Osteoblast (primary cell): ENCODE data around the gene C1orf174. TPM values are rescaled to one million over a fixed set of nuclear protein-coding genes. Genes with fewer than 3 reads are reported as not detected.

Source experiments
- DNase-seq: peaks from one replicate; pipeline ENCODE4 v3.0.0; 2011; ENCODE audit warnings: low spot score, mixed read lengths; ENCODE audit not compliant: insufficient read length; ENCODE audit errors: missing footprints
- H2AFZ ChIP-seq: 2 replicates; pipeline ENCODE4 v1.6.0; 2011; ENCODE audit warnings: mild to moderate bottlenecking, low read length
- H3K27ac ChIP-seq: 2 replicates; pipeline ENCODE4 v1.5.1; 2011; ENCODE audit warnings: mild to moderate bottlenecking, low read depth, low read length, moderate library complexity
- H3K27me3 ChIP-seq: 2 replicates; pipeline ENCODE4 v1.6.0; 2012; ENCODE audit warnings: mild to moderate bottlenecking, control low read depth, inconsistent platforms, low read length, moderate library complexity; ENCODE audit not compliant: insufficient read depth
- H3K36me3 ChIP-seq: 2 replicates; pipeline ENCODE4 v1.5.1; 2011; ENCODE audit warnings: mild to moderate bottlenecking, low read length, control low read depth, moderate library complexity; ENCODE audit not compliant: insufficient read depth
- H3K4me1 ChIP-seq: 2 replicates; pipeline ENCODE4 v1.5.1; 2011; ENCODE audit warnings: mild to moderate bottlenecking, low read length, control low read depth, moderate library complexity; ENCODE audit not compliant: insufficient read depth
- H3K4me2 ChIP-seq: 2 replicates; pipeline ENCODE4 v1.6.0; 2011; ENCODE audit warnings: mild to moderate bottlenecking, low read length; ENCODE audit not compliant: insufficient read depth
- H3K4me3 ChIP-seq: fragments of 200-600 bp; sonication (generic); 3 replicates; pipeline ENCODE4 v1.5.1; 2012; ENCODE audit warnings: mild to moderate bottlenecking, low read length, inconsistent platforms; ENCODE audit not compliant: insufficient read depth
- H3K79me2 ChIP-seq: 2 replicates; pipeline ENCODE4 v1.6.0; 2012; ENCODE audit warnings: mild to moderate bottlenecking, low read length, control low read depth, inconsistent platforms; ENCODE audit not compliant: insufficient read depth
- H3K9me3 ChIP-seq: 2 replicates; pipeline ENCODE4 v1.5.1; 2011; ENCODE audit warnings: low read depth, low read length, control low read depth
- H4K20me1 ChIP-seq: 2 replicates; pipeline ENCODE4 v1.6.0; 2012; ENCODE audit warnings: mild to moderate bottlenecking, low read length, control low read depth; ENCODE audit not compliant: insufficient read depth
- total RNA-seq: library from RNA; depleted of rRNA; stranded (reverse); fragments of >200 nt; gene quantifications from 2 replicates; pipeline ENCODE4 v1.2.3, GENCODE V29; 2012
- TF ChIP-seq, protein P1 (sequence below): IDR thresholded peaks from 2 replicates; pipeline ENCODE4 v1.5.1; 2011; ENCODE audit warnings: mild to moderate bottlenecking, low read depth, low read length, moderate library complexity; ENCODE audit errors: extremely low read depth

Gene C1orf174
- total RNA-seq, 1 donor = 29.3 TPM

DNA sequence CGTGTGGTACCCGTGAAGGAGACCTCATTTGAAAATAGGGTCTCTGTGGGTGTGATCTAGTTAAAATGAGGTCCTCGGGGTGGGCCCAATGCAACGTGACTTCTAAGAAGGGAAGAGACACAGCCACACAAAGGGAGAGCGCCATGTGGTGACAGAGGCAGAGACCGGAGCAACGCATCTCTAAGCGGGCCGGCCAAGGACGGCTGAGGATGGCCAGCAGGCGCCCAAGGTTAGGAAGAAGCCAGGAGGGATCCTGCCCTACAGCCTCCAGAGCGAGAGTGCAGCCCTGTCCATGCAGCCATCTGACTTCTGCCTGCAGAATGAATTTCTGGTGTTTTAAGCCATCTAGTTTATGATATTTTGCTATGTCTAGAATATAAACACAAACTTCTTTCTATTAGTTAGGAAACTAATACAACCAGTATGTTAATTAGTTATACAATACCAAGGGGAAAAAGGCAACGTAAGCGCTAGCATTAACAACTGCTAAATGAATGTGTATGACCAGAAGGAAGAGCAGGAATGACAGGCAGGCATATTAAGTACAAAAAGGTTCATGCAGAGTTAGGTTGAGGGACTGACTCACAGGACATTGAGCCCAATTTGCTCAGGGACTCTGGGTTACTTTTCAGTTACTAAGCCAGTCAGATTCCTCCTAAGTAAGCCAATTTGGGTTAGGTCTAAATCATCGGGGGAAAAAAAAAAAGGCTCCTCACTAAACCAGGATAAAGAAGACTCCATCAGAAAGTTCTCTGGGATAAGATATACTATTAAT lies 47.2 kb downstream of the C1orf174 start:
- Histone ChIP-seq H3K36me3 (peaks cover 24% of the 10 kb centered on the region), H3K27me3 (no peaks in the 10 kb centered on the region), H3K27ac (no peak overlapping the region), H3K4me1 (peaks cover 6% of the 10 kb centered on the region), H4K20me1 (peaks cover 12% of the 10 kb centered on the region), H3K79me2 (peaks cover 40% of the 10 kb centered on the region), H3K4me3 (no peak overlapping the region), H3K9me3 (no peaks in the 10 kb centered on the region), H3K4me2 (no peak overlapping the region), H2AFZ (no peak overlapping the region)
- no peak for DNase-seq
- TF ChIP-seq, protein P1, sequence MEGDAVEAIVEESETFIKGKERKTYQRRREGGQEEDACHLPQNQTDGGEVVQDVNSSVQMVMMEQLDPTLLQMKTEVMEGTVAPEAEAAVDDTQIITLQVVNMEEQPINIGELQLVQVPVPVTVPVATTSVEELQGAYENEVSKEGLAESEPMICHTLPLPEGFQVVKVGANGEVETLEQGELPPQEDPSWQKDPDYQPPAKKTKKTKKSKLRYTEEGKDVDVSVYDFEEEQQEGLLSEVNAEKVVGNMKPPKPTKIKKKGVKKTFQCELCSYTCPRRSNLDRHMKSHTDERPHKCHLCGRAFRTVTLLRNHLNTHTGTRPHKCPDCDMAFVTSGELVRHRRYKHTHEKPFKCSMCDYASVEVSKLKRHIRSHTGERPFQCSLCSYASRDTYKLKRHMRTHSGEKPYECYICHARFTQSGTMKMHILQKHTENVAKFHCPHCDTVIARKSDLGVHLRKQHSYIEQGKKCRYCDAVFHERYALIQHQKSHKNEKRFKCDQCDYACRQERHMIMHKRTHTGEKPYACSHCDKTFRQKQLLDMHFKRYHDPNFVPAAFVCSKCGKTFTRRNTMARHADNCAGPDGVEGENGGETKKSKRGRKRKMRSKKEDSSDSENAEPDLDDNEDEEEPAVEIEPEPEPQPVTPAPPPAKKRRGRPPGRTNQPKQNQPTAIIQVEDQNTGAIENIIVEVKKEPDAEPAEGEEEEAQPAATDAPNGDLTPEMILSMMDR = no peak

GRCh38 chr1:3852091-3852490 lies 48.0 kb downstream of the C1orf174 start:
- H3K4me2 ChIP-seq = no peak overlapping the region
- peaks cover 5% of the 10 kb centered on the region for H3K4me1 ChIP-seq
- no peak overlapping the region for H3K4me3 ChIP-seq
- TF ChIP-seq, protein P1 = no peak
- no peak overlapping the region for H2AFZ ChIP-seq
- no peak for DNase-seq
- H4K20me1 ChIP-seq = peaks cover 12% of the 10 kb centered on the region
- H3K27me3 ChIP-seq = no peaks in the 10 kb centered on the region
- H3K36me3 ChIP-seq = peaks cover 29% of the 10 kb centered on the region
- peaks cover 35% of the 10 kb centered on the region for H3K79me2 ChIP-seq
- no peak overlapping the region for H3K27ac ChIP-seq
- no peaks in the 10 kb centered on the region for H3K9me3 ChIP-seq

DNA sequence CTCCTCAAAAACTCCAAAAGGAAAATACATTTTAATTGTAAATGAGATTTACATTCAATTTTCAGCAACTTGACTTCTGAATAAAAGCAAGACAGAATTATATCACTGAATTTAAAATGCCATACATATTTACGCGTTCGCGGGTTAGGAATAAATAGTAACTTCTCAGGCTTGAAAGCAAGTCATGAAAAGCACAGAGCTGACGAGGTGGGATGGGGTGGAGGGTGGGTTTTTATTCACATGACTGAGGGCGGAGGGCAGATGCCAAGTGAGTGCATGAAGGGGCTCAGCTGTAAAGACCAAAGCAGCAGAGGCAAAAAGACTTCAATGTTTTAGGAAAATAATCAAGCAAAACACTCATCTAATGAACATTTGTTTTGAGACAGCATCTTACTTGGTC lies 48.8 kb downstream of the C1orf174 start:
- H3K9me3 ChIP-seq = no peaks in the 10 kb centered on the region
- no peak overlapping the region for H3K4me3 ChIP-seq
- H3K4me2 ChIP-seq = no peak overlapping the region
- DNase-seq = no peak
- H3K36me3 ChIP-seq = peaks cover 35% of the 10 kb centered on the region
- no peaks in the 10 kb centered on the region for H3K27me3 ChIP-seq
- H3K4me1 ChIP-seq = peaks cover 5% of the 10 kb centered on the region
- peaks cover 12% of the 10 kb centered on the region for H4K20me1 ChIP-seq
- H3K27ac ChIP-seq = no peak overlapping the region
- H2AFZ ChIP-seq = no peak overlapping the region
- H3K79me2 ChIP-seq = peaks cover 33% of the 10 kb centered on the region
- TF ChIP-seq, protein P1 = no peak

DNA sequence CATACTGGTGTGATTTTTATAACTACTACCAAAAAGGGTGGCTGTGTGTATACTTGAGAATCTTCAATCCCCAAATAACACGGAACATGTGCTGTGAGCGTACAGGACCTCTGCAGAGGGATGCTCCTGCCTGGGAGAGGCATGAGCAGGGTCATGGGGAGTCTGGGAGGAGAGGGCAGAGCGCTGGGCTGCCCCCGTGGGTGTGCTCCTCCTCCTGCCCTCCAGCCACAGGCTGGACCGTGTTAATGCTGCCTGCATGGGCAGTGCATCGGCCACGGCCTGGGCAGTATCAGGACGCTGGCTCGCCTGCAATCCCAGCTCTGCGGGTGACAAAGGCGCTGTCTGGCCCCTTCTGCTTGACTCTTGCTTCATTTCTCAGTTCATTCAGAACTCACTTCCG lies 49.2 kb downstream of the C1orf174 start:
- TF ChIP-seq, protein P1 = no peak

More for the DNA sequence above, 49.2 kb downstream of the C1orf174 start:
- peaks cover 10% of the 10 kb centered on the region for H4K20me1 ChIP-seq
- no peak overlapping the region for H3K4me3 ChIP-seq
- DNase-seq = no peak
- no peaks in the 10 kb centered on the region for H3K9me3 ChIP-seq
- no peak overlapping the region for H2AFZ ChIP-seq
- no peak overlapping the region for H3K4me2 ChIP-seq
- no peaks in the 10 kb centered on the region for H3K27me3 ChIP-seq
- peaks cover 29% of the 10 kb centered on the region for H3K79me2 ChIP-seq
- H3K4me1 ChIP-seq = peaks cover 3% of the 10 kb centered on the region
- no peak overlapping the region for H3K27ac ChIP-seq
- H3K36me3 ChIP-seq = peaks cover 38% of the 10 kb centered on the region
